ENCODE measurements around the gene ATE1.
A peak's percentile ranks its signal among the peaks of the same experiment; 100 is the strongest.
"Not testable (repeated sequence)": the region's sequence is repeated elsewhere in the genome, so short reads cannot be mapped to it uniquely, and the experiment has no call there.

ATE1 gene

GRCh38 chr10:121947343-121948330 lies 19.8 kb upstream of the ATE1 start:
- TF ChIP-seq GATA1 (IDR thresholded peaks at IDR 0.05; ENCODE audit: low read depth, low read length) (no peak), POLR2A (IDR thresholded peaks at IDR 0.05; ENCODE audit: low read length) (no peak)
- no peak for DNase-seq

GRCh38 chr10:121942749-121943416 lies 15.1 kb upstream of the ATE1 start:
- TF ChIP-seq GATA1 (IDR thresholded peaks at IDR 0.05; ENCODE audit: low read depth, low read length) (no peak), POLR2A (IDR thresholded peaks at IDR 0.05; ENCODE audit: low read length) (no peak)
- no peak for DNase-seq

- TF ChIP-seq GATA1 (IDR thresholded peaks at IDR 0.05; ENCODE audit: low read depth, low read length): no peak
- TF ChIP-seq POLR2A (IDR thresholded peaks at IDR 0.05; ENCODE audit: low read length): no peak
- no peak for DNase-seq
Measured at GRCh38 chr10:121941532-121941931, 13.7 kb upstream of the ATE1 start.

GRCh38 chr10:121936295-121936694 lies 8.5 kb upstream of the ATE1 start:
- DNase-seq: no peak
- TF ChIP-seq POLR2A (IDR thresholded peaks at IDR 0.05; ENCODE audit: low read length): no peak
- TF ChIP-seq GATA1 (IDR thresholded peaks at IDR 0.05; ENCODE audit: low read depth, low read length): no peak

- no peak for DNase-seq
- TF ChIP-seq POLR2A (IDR thresholded peaks at IDR 0.05; ENCODE audit: low read length) (no peak), GATA1 (IDR thresholded peaks at IDR 0.05; ENCODE audit: low read depth, low read length) (no peak)
Measured at GRCh38 chr10:121935702-121936101, 7.9 kb upstream of the ATE1 start.

- DNase-seq: not testable (repeated sequence)
Measured at GRCh38 chr10:121930268-121931085, 2.6 kb upstream of the ATE1 start.

- not testable (repeated sequence) for DNase-seq
Measured at GRCh38 chr10:121929585-121930267, 1.9 kb upstream of the ATE1 start.

GRCh38 chr10:121928528-121928884 lies 675 bp upstream of the ATE1 start:
- peak in 1 of 2 experiments; percentile 67 for DNase-seq
- no peak for TF ChIP-seq POLR2A (IDR thresholded peaks at IDR 0.05; ENCODE audit: low read length)
- no peak for TF ChIP-seq GATA1 (IDR thresholded peaks at IDR 0.05; ENCODE audit: low read depth, low read length)

GRCh38 chr10:121927318-121927840 lies 452 bp downstream of the ATE1 start:
- TF ChIP-seq POLR2A (IDR thresholded peaks at IDR 0.05; ENCODE audit: low read length): no peak
- TF ChIP-seq GATA1 (IDR thresholded peaks at IDR 0.05; ENCODE audit: low read depth, low read length): no peak
- peak; percentile 66 to 73 for DNase-seq

GRCh38 chr10:121926671-121927317 lies 1.0 kb downstream of the ATE1 start:
- TF ChIP-seq POLR2A (IDR thresholded peaks at IDR 0.05; ENCODE audit: low read length) (no peak), GATA1 (IDR thresholded peaks at IDR 0.05; ENCODE audit: low read depth, low read length) (no peak)
- peak; percentile 66 to 73 for DNase-seq

GRCh38 chr10:121926157-121926556 lies 1.7 kb downstream of the ATE1 start:
- DNase-seq: no peak
- TF ChIP-seq GATA1 (IDR thresholded peaks at IDR 0.05; ENCODE audit: low read depth, low read length) (no peak), POLR2A (IDR thresholded peaks at IDR 0.05; ENCODE audit: low read length) (no peak)

GRCh38 chr10:121921238-121921931 lies 6.4 kb downstream of the ATE1 start:
- DNase-seq: peak; percentile 46 to 81
- TF ChIP-seq GATA1 (IDR thresholded peaks at IDR 0.05; ENCODE audit: low read depth, low read length): no peak
- TF ChIP-seq POLR2A (IDR thresholded peaks at IDR 0.05; ENCODE audit: low read length): no peak

Measured in erythroblast (primary cell).